IMR-90 (cell line): ENCODE data around the gene CPED1. TPM values are rescaled to one million over a fixed set of nuclear protein-coding genes. Genes with fewer than 3 reads are reported as not detected.

Experiments
- ATAC-seq: fragments of 200-7000 bp; cut with Tn5 transposase; 2 replicates; pipeline ENCODE4 v1.9.1; 2020; ENCODE audit warnings: low read depth, mild to moderate bottlenecking, moderate library complexity
- BruUV-seq: library from RNA; stranded (reverse); fragments of 400-500 nt; replicated peaks from 2 replicates; lab custom pipeline; 2021; lab: Mats Ljungman, UMichigan
- CTCF ChIA-PET: fragments of 300-600 bp; formaldehyde crosslinking; extraction: SDS; loops from one replicate; lab custom pipeline; 2021; ENCODE audit warnings: antibody characterized with exemption; lab: Yijun Ruan, JAX
- POLR2A ChIA-PET: fragments of 300-600 bp; sonication (Branson Sonifier 250); formaldehyde crosslinking; loops from one replicate; lab custom pipeline; 2022; ENCODE audit warnings: antibody characterized with exemption; ENCODE audit not compliant: unreplicated experiment; lab: Charles Lee
- DNase-seq: peaks from one replicate; pipeline ENCODE4 v3.0.0; 2013
- H2AFZ ChIP-seq: replicated peaks from 2 replicates; pipeline ENCODE3; 2013; ENCODE audit warnings: low read length, mild to moderate bottlenecking; ENCODE audit not compliant: poor library complexity
- H2AK5ac ChIP-seq: 2 replicates; pipeline ENCODE4 v1.6.1; 2013; ENCODE audit warnings: low read depth, low read length, inconsistent platforms
- H2AK9ac ChIP-seq: replicated peaks from 2 replicates; pipeline ENCODE3; 2013; ENCODE audit warnings: mild to moderate bottlenecking, low read depth, low read length, moderate library complexity; ENCODE audit not compliant: poor library complexity
- H2BK120ac ChIP-seq: 2 replicates; pipeline ENCODE4 v1.6.1; 2013; ENCODE audit warnings: low read depth, low read length, inconsistent platforms
- H2BK15ac ChIP-seq: 3 replicates; pipeline ENCODE4 v1.6.1; 2013; ENCODE audit warnings: low read depth, low read length, inconsistent platforms
- H2BK20ac ChIP-seq: 2 replicates; pipeline ENCODE4 v1.6.1; 2013; ENCODE audit warnings: low read depth, mild to moderate bottlenecking, inconsistent platforms, low read length, moderate library complexity
- H2BK5ac ChIP-seq: 2 replicates; pipeline ENCODE4 v1.6.1; 2013; ENCODE audit warnings: mild to moderate bottlenecking, low read depth, low read length, inconsistent platforms; ENCODE audit not compliant: poor library complexity, severe bottlenecking
- H3K14ac ChIP-seq: replicated peaks from 2 replicates; pipeline ENCODE4 v1.6.1; 2013; ENCODE audit warnings: low read depth, low read length, inconsistent platforms
- H3K18ac ChIP-seq: 2 replicates; pipeline ENCODE4 v1.6.1; 2013; ENCODE audit warnings: low read depth, low read length, control low read depth
- H3K23ac ChIP-seq: 2 replicates; pipeline ENCODE4 v1.6.1; 2013; ENCODE audit warnings: low read depth, low read length, inconsistent platforms
- H3K27ac ChIP-seq: 2 replicates; pipeline ENCODE4 v1.5.1; 2013; ENCODE audit warnings: mild to moderate bottlenecking, control low read depth, low read length; ENCODE audit not compliant: insufficient read depth
- H3K27me3 ChIP-seq: 2 replicates; pipeline ENCODE4 v1.6.1; 2013; ENCODE audit warnings: low read length; ENCODE audit not compliant: control insufficient read depth, insufficient read depth
- H3K36me3 ChIP-seq: 2 replicates; pipeline ENCODE4 v1.6.1; 2013; ENCODE audit warnings: low read length, mixed read lengths; ENCODE audit not compliant: control insufficient read depth, insufficient read depth
- H3K4ac ChIP-seq: 2 replicates; pipeline ENCODE4 v1.6.1; 2013; ENCODE audit warnings: low read depth, low read length, inconsistent platforms
- H3K4me1 ChIP-seq: 2 replicates; pipeline ENCODE4 v1.6.1; 2013; ENCODE audit warnings: low read length, mixed read lengths; ENCODE audit not compliant: control insufficient read depth, insufficient read depth
- H3K4me2 ChIP-seq: 2 replicates; pipeline ENCODE4 v1.6.1; 2013; ENCODE audit warnings: low read depth, mild to moderate bottlenecking, control low read depth, low read length, moderate library complexity
- H3K4me3 ChIP-seq: 2 replicates; pipeline ENCODE4 v1.5.1; 2013; ENCODE audit warnings: low read depth, mild to moderate bottlenecking, control low read depth, low read length, moderate library complexity; ENCODE audit not compliant: insufficient read depth
- H3K56ac ChIP-seq: 2 replicates; pipeline ENCODE4 v1.6.1; 2013; ENCODE audit warnings: low read length, inconsistent platforms; ENCODE audit not compliant: insufficient read depth; ENCODE audit errors: extremely low read depth
- H3K79me1 ChIP-seq, 2 experiments: 2 replicates each; pipeline ENCODE4 v1.6.1; 2013; ENCODE audit warnings: low read length in 2 of 2, inconsistent platforms in 1 of 2, low read depth in 1 of 2
- H3K9ac ChIP-seq: 2 replicates; pipeline ENCODE4 v1.6.1; 2013; ENCODE audit warnings: low read depth, low read length, control low read depth
- H3K9me1 ChIP-seq: 2 replicates; pipeline ENCODE4 v1.6.1; 2013; ENCODE audit warnings: low read length, inconsistent platforms; ENCODE audit not compliant: insufficient read depth
- H3K9me3 ChIP-seq: 2 replicates; pipeline ENCODE4 v1.6.1; 2013; ENCODE audit warnings: low read length; ENCODE audit not compliant: control insufficient read depth, insufficient read depth
- H4K20me1 ChIP-seq: 2 replicates; pipeline ENCODE4 v1.6.1; 2013; ENCODE audit warnings: low read length, inconsistent platforms; ENCODE audit not compliant: insufficient read depth
- H4K5ac ChIP-seq: 2 replicates; pipeline ENCODE4 v1.6.1; 2013; ENCODE audit warnings: mild to moderate bottlenecking, low read depth, low read length, control low read depth
- H4K8ac ChIP-seq, 2 experiments: 2 replicates each; pipeline ENCODE4 v1.6.1; 2013; ENCODE audit warnings: low read depth in 2 of 2, low read length in 2 of 2, control low read depth in 1 of 2, inconsistent platforms in 1 of 2
- H4K91ac ChIP-seq: 2 replicates; pipeline ENCODE4 v1.6.1; 2013; ENCODE audit warnings: low read depth, low read length, inconsistent platforms; ENCODE audit not compliant: insufficient read depth
- USF2 ChIP-seq: fragments of 150-350 bp; IDR thresholded peaks from 2 replicates; pipeline ENCODE4 v1.6.1; 2017; ENCODE audit warnings: mild to moderate bottlenecking, antibody characterized with exemption, low read length, low read depth
- WGBS, 2 experiments: methylation state at CpG; one replicate each; pipeline versions ENCODE4 v1.1.5 to v1.1.7; 2013; ENCODE audit warnings: missing lambda C conversion rate in 2 of 2; ENCODE audit not compliant: insufficient read length in 1 of 2; ENCODE audit errors: extremely low coverage in 2 of 2; 5-methylcytosine and 5-hydroxymethylcytosine counted together
- dilution Hi-C: fragments of 300-500 bp; cut with HindIII; formaldehyde crosslinking; loops from one replicate; pipeline ENCODE4 v1.14.3; 2018; ENCODE audit warnings: low sequenced_read_pairs; ENCODE audit not compliant: unreplicated experiment
- in situ Hi-C: fragments of 300-500 bp; cut with MboI; formaldehyde crosslinking; loops from 3 replicates; pipeline ENCODE4 v1.14.3; 2019; ENCODE audit warnings: low sequenced_read_pairs, inconsistent platforms, mixed read lengths
- intact Hi-C: fragments of 100-400 bp; cut with micrococcal nuclease; formaldehyde crosslinking; loops from 2 replicates; pipeline ENCODE4 v1.10.0; 2022
- polyA plus RNA-seq, 3 experiments: library from polyadenylated mRNA; depleted of rRNA; stranded (reverse); fragments of >200 nt; gene quantifications; 2 replicates each; pipeline ENCODE4 v1.2.3, GENCODE V29; 2012; ENCODE audit warnings: low replicate concordance in 1 of 3
- total RNA-seq: library from RNA; depleted of rRNA; stranded (reverse); fragments of >200 nt; gene quantifications from 2 replicates; pipeline ENCODE4 v1.2.3, GENCODE V29; 2012

CPED1 gene
- total and polyA plus RNA-seq, 2 of the 4 experiments (the other 2 are of a cell fraction), result 31.2 to 96.8 TPM

GRCh38 chr7:121262969-121263368, 274.5 kb downstream of the CPED1 start:
- Histone ChIP-seq H2AK9ac (no peak overlapping the region), H3K4me3 (no peak overlapping the region), H3K18ac (peak overlapping the region; percentile 66; the same call in 1 of the 2 replicates), H3K4ac (no peak overlapping the region), H3K4me2 (no peak overlapping the region), H3K4me1 (peaks cover 2% of the 10 kb centered on the region; the same call in 1 of the 2 replicates), H4K5ac (no peak overlapping the region), H4K20me1 (no peaks in the 10 kb centered on the region; the same call in 1 of the 2 replicates), H2BK5ac (no peak overlapping the region), H3K56ac (no peak overlapping the region), H2BK120ac (no peak overlapping the region), H3K27ac (no peak overlapping the region), H4K91ac (no peak overlapping the region), H4K8ac (no peak overlapping the region; a peak in 1 of 4 replicates), H3K9me3 (peaks cover 2% of the 10 kb centered on the region; the same call in 1 of the 2 replicates), H3K9ac (no peak overlapping the region), H3K27me3 (no peaks in the 10 kb centered on the region), H2AFZ (no peak overlapping the region), H2BK20ac (no peak overlapping the region), H3K79me1 (peaks cover 0 to 4% of the 10 kb centered on the region in 2 experiments; a peak in 2 of 4 replicates), H2BK15ac (no peak overlapping the region), H3K23ac (no peak overlapping the region), H3K36me3 (peaks cover 2% of the 10 kb centered on the region), H2AK5ac (no peak overlapping the region), H3K14ac (no peak overlapping the region), H3K9me1 (0 out of 2 replicates have a peak, but pooled peaks cover 3% of the 10 kb centered on the region)
- no peak for ATAC-seq
- no CpG with 5 or more reads among the region's 1 CpG for WGBS, 2 experiments
- ChIA-PET CTCF (no interaction called here), POLR2A (no interaction called here)
- dilution Hi-C loops, result no loop called here
- no TSS peak for BruUV-seq
- in situ Hi-C loops, result no loop called here
- intact Hi-C loops, result no loop called here
- TF ChIP-seq USF2, result no peak
- DNase-seq, result no peak
